Sigmoid colon (tissue), 7 donors: ENCODE measurements around the gene MARK3. TPM values are rescaled to one million over a fixed set of nuclear protein-coding genes. Genes with fewer than 3 reads are reported as not detected.
A peak's percentile ranks its signal among the peaks of the same experiment; 100 is the strongest.

Source experiments
- DNase-seq: peaks from one replicate; pipeline ENCODE4 v3.0.0-alpha.2; 2019
- H3K27ac ChIP-seq, 4 donors: fragments of 200-600 bp; sonication (generic); one replicate each; pipeline ENCODE4 v1.5.1; 2016 to 2019; ENCODE audit warnings: mild to moderate bottlenecking in 1 of 4
- H3K27me3 ChIP-seq, 3 donors: fragments of 200-600 bp; sonication (generic); one replicate each; pipeline ENCODE4 v1.5.1; 2019; ENCODE audit warnings: mild to moderate bottlenecking in 1 of 3
- H3K36me3 ChIP-seq, 4 donors: fragments of 200-600 bp; sonication (generic); one replicate each; pipeline ENCODE4 v1.5.1; 2016 to 2019
- H3K4me1 ChIP-seq, 4 donors: fragments of 200-600 bp; sonication (generic); one replicate each; pipeline ENCODE4 v1.5.1; 2017 to 2019
- H3K4me3 ChIP-seq, 4 donors: fragments of 200-600 bp; sonication (generic); one replicate each; pipeline ENCODE4 v1.5.1; 2017 to 2019; ENCODE audit warnings: mild to moderate bottlenecking in 2 of 4, moderate library complexity in 1 of 4
- H3K9me3 ChIP-seq, 4 donors: fragments of 200-600 bp in 3 of 4; sonication (generic) in 3 of 4; one replicate each; pipeline versions ENCODE4 v1.5.1 to v1.6.1; 2013 to 2019
- CTCF ChIP-seq, 4 experiments: fragments of 450-650 bp in 3 of 4; fragments of 200-600 bp in 1 of 4; IDR thresholded peaks; one replicate each; pipeline ENCODE4 v1.5.1; 2016 to 2019; ENCODE audit warnings: antibody characterized with exemption in 4 of 4, mild to moderate bottlenecking in 3 of 4, moderate library complexity in 2 of 4
- EP300 ChIP-seq, 4 donors: sonication (generic); formaldehyde crosslinking; IDR thresholded peaks; one replicate each; pipeline ENCODE4 v1.6.1; 2017; ENCODE audit warnings: antibody characterized with exemption in 4 of 4
- POLR2A ChIP-seq, 2 donors: fragments of 450-650 bp; IDR thresholded peaks; one replicate each; pipeline ENCODE4 v1.6.1; 2016; ENCODE audit warnings: antibody characterized with exemption in 2 of 2, mild to moderate bottlenecking in 2 of 2, moderate library complexity in 2 of 2
- POLR2AphosphoS5 ChIP-seq, 4 donors: sonication (generic); formaldehyde crosslinking; IDR thresholded peaks; one replicate each; pipeline ENCODE4 v1.6.1; 2017; ENCODE audit warnings: antibody characterized with exemption in 4 of 4
- WGBS, 2 donors: extraction: QIAGEN DNeasy Blood & Tissue Kit; methylation state at CpG; one replicate each; pipeline ENCODE4 v1.1.7; 2013; 5-methylcytosine and 5-hydroxymethylcytosine counted together
- intact Hi-C: fragments of 100-400 bp; cut with DNase I; formaldehyde crosslinking; loops from one replicate; pipeline ENCODE4 v1.15.1; 2023
- polyA plus RNA-seq, 3 donors: library from polyadenylated mRNA; stranded (reverse); fragments of 200-250 nt; gene quantifications; one replicate each; pipeline ENCODE4 v1.2.3, GENCODE V29; 2013
- total RNA-seq, 4 donors: library from RNA; depleted of rRNA; stranded (reverse); fragments of >200 nt; gene quantifications; one replicate each; pipeline ENCODE4 v1.1.0, GENCODE V29; 2016
- donor health status: healthy with polysubstance abuse.
- donor health status: Bipolar disorder and iron deficiency.
- donor health status: healthy.

The MARK3 gene
- total and polyA plus RNA-seq, 7 donors, result 21.6 to 104 (median 66.7) TPM

- intact Hi-C loops, result no loop called here
- TF ChIP-seq CTCF (IDR thresholded peaks at IDR 0.05), result no peak
- TF ChIP-seq EP300 (IDR thresholded peaks at IDR 0.05), result no peak
- TF ChIP-seq POLR2A (IDR thresholded peaks at IDR 0.05), result no peak
- WGBS, 2 donors, result 89 to 93% methylated on average over 15 of the region's 15 CpGs
- H3K36me3 ChIP-seq, result peaks cover 0 to 15% (median 3%) of the 10 kb centered on the region in 4 donors
- peaks cover 0 to 90% (median 87%) of the 10 kb centered on the region in 4 donors for H3K4me1 ChIP-seq
- no peaks in the 10 kb centered on the region for H3K27me3 ChIP-seq
- H3K9me3 ChIP-seq, result no peaks in the 10 kb centered on the region
- no peak overlapping the region for H3K4me3 ChIP-seq
- H3K27ac ChIP-seq, result peak overlapping the region; percentile 92 to 98 (median 94)
- no peak for DNase-seq
Measured at GRCh38 chr14:103531421-103532215, 146.4 kb downstream of the MARK3 start.

DNA sequence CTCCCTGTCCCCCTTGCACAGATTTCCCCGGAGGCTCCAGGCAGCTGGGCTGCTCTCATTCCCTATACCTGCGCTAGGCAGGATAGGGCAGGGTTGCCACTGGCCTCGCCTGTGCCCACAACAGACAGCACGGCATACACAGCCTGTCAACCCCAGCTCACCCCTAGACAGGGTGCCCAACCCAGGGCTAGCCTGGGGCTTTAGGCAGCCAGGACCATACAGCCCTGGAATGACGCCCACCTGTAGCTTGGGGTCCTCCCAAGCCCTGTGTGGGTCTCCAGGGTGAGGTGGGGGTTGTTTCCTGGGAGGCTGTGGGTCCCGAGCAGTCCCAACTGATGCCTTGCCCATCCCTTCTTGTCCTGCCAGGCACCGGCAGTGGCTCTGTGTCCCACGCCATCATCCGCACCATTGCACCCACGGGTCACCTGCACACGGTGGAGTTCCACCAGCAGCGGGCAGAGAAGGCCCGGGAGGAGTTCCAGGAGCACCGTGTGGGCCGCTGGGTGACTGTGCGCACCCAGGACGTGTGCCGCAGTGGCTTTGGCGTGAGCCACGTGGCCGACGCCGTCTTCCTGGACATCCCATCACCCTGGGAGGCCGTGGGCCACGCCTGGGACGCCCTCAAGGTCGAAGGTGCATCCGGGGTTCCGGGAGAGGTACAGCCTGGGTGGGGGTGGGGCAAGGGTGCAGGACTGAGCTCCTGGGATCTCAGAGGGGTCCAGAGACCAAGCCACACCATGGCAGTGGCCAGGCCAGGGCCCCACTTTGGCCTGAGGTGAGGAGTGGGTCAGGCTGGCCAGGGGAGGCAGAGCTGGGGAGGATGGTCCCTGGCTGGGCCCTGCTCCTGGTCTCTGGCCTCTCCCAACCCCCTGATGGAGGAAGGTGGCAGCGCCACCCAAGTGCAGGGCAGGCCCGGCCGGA is 147.3 kb downstream of the MARK3 start:
- Histone ChIP-seq H3K27ac (peak overlapping the region; percentile 92 to 98 (median 94)), H3K9me3 (no peaks in the 10 kb centered on the region), H3K27me3 (no peaks in the 10 kb centered on the region), H3K36me3 (peaks cover 0 to 15% (median 3%) of the 10 kb centered on the region in 4 donors), H3K4me3 (peak overlapping the region in 3 of 4 donors; percentile 25 to 46 (median 45)), H3K4me1 (peaks cover 0 to 93% (median 88%) of the 10 kb centered on the region in 4 donors)
- DNase-seq, result peak; percentile 69
- WGBS, 2 donors, result 72 to 88% methylated on average over 32 of the region's 32 CpGs
- no peak for TF ChIP-seq CTCF (IDR thresholded peaks at IDR 0.05)
- TF ChIP-seq POLR2AphosphoS5 (IDR thresholded peaks at IDR 0.05), result peak in 1 of 4 donors; percentile 17
- intact Hi-C loops, result no loop called here

GRCh38 chr14:103533137-103533998 is 148.2 kb downstream of the MARK3 start:
- Histone ChIP-seq H3K9me3 (no peaks in the 10 kb centered on the region), H3K27ac (peak overlapping the region; percentile 92 to 98 (median 94)), H3K4me3 (peak overlapping the region; percentile 20 to 46 (median 35)), H3K4me1 (peaks cover 0 to 94% (median 87%) of the 10 kb centered on the region in 4 donors), H3K36me3 (peaks cover 0 to 15% (median 3%) of the 10 kb centered on the region in 4 donors), H3K27me3 (no peaks in the 10 kb centered on the region)
- peak; percentile 92 for DNase-seq
- intact Hi-C loops, result no loop called here
- 83 to 85% methylated on average over 23 of the region's 23 CpGs for WGBS, 2 donors
- peak in 1 of 2 donors; percentile 15 for TF ChIP-seq POLR2A (IDR thresholded peaks at IDR 0.05)
- TF ChIP-seq POLR2AphosphoS5 (IDR thresholded peaks at IDR 0.05), result peak; percentile 47 to 66 (median 56)
- peak in 1 of 4 donors; percentile 6 for TF ChIP-seq EP300 (IDR thresholded peaks at IDR 0.05)
- peak in 1 of 4 experiments; percentile 13 for TF ChIP-seq CTCF (IDR thresholded peaks at IDR 0.05)

GRCh38 chr14:103533999-103534575 is 148.9 kb downstream of the MARK3 start:
- peaks cover 0 to 15% (median 3%) of the 10 kb centered on the region in 4 donors for H3K36me3 ChIP-seq
- intact Hi-C loops, result no loop called here
- H3K9me3 ChIP-seq, result no peaks in the 10 kb centered on the region
- TF ChIP-seq POLR2A (IDR thresholded peaks at IDR 0.05), result no peak
- no peak for TF ChIP-seq POLR2AphosphoS5 (IDR thresholded peaks at IDR 0.05)
- TF ChIP-seq EP300 (IDR thresholded peaks at IDR 0.05), result no peak
- TF ChIP-seq CTCF (IDR thresholded peaks at IDR 0.05), result no peak
- DNase-seq, result peak; percentile 69
- no peaks in the 10 kb centered on the region for H3K27me3 ChIP-seq
- H3K27ac ChIP-seq, result peak overlapping the region; percentile 92 to 98 (median 94)
- WGBS, 2 donors, result 86 to 91% methylated on average over 25 of the region's 25 CpGs
- H3K4me3 ChIP-seq, result peak overlapping the region; percentile 20 to 46 (median 35)
- peaks cover 0 to 96% (median 90%) of the 10 kb centered on the region in 4 donors for H3K4me1 ChIP-seq
